Activated T-helper 1 cell treated with anti-CD3 and anti-CD28 coated beads, Interleukin-12 subunit alpha, Interleukin-12 subunit beta, Interleukin-2, Interleukin-4 antibody, amounts not matched to agents 30 ng/mL and 10 ng/mL and 1 ng/mL, durations not matched to agents 14 hours and 24 hours and 36 hours (primary cell): ENCODE measurements around the gene ATOX1. TPM values are rescaled to one million over a fixed set of nuclear protein-coding genes. Genes with fewer than 3 reads are reported as not detected.

Source experiments
- DNase-seq: peaks from one replicate; pipeline ENCODE4 v3.0.0; 2021; ENCODE audit warnings: low spot score
- H3K27ac Mint-ChIP-seq: one replicate; pipeline ENCODE4 v1.8.0; 2021; ENCODE audit warnings: mild to moderate bottlenecking, mixed read lengths
- H3K27me3 Mint-ChIP-seq: one replicate; pipeline ENCODE4 v1.8.0; 2022; ENCODE audit warnings: mild to moderate bottlenecking, moderate library complexity, mixed read lengths; ENCODE audit not compliant: insufficient read depth
- H3K36me3 Mint-ChIP-seq: one replicate; pipeline ENCODE4 v1.8.0; 2021; ENCODE audit warnings: low read depth, mixed read lengths
- H3K4me1 Mint-ChIP-seq: one replicate; pipeline ENCODE4 v1.8.0; 2021; ENCODE audit warnings: low read depth, mixed read lengths
- H3K4me3 Mint-ChIP-seq: one replicate; pipeline ENCODE4 v1.8.0; 2021; ENCODE audit warnings: mild to moderate bottlenecking, moderate library complexity, mixed read lengths
- H3K9me3 Mint-ChIP-seq: one replicate; pipeline ENCODE4 v1.8.0; 2021; ENCODE audit warnings: mixed read lengths
- intact Hi-C: fragments of 100-400 bp; cut with micrococcal nuclease; formaldehyde crosslinking; loops from one replicate; pipeline ENCODE4 v1.15.1; 2024
- total RNA-seq: library from RNA; stranded (reverse); gene quantifications from 2 replicates; pipeline ENCODE4 v1.2.3, GENCODE V29; 2022

ATOX1 gene
- total RNA-seq, 1 donor from 2014 or later, result 83.7 TPM

DNA sequence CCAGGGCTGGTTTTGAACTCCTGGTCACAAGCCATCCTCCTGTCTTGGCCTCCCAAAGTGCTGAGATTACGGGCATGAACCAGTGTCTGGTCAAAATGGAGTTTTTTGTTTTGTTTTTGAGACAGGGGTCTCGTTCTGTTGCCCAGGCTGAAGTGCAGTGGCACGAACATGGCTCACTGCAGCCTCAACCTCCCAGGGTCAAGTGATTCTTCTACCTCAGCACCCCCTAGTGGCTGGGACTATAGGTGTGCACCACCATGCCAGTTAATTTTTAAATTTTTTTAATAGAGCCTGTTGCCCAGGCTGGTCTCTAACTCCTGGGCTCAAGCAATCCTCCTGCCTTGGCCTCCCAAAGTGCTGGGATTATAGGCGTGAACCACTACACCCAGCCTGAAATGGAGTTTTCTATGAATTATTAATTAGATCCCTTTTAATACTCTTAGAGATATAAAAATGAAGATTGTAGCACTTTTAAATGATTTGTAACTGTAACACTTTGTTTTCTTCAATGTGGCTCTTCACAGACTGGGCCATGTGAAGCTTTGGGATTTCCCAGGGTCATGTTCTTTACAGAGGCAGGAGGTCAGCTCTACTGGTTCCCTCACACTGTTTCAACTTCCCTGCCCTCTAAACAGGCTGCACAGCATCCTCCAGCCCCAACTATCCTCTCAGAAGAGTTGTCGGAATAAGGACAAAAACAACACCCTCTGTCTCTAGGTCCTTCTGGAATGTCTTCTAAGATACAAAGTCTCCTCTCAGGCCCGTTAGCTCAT lies 39.0 kb downstream of the ATOX1 start:
- no peaks in the 10 kb centered on the region for H3K36me3 Mint-ChIP-seq
- H3K27me3 Mint-ChIP-seq, result no peaks in the 10 kb centered on the region
- no peaks in the 10 kb centered on the region for H3K9me3 Mint-ChIP-seq
- H3K27ac Mint-ChIP-seq, result no peak overlapping the region
- peaks cover 15% of the 10 kb centered on the region for H3K4me1 Mint-ChIP-seq
- intact Hi-C loops, result no loop called here
- no peak for DNase-seq
- H3K4me3 Mint-ChIP-seq, result no peak overlapping the region

DNA sequence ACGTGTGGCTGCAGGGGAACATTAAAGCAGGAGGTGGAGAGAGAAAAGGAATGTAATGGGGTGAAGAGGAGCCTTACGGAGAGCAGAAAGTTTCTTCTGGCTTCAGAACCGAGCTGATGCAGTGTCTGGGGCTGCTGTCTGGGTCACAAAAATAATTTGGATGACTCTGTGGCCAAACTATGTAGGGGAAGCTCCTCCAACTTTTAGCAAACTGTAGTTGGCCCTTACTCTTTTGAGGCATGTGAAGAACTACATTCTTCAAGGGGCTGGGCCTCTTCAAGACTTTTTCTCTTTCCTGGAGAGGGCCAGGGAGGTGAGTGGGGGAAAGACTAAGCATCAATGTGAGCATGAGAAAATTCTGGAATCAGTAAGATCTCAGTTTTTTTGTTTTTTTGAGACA lies 39.8 kb downstream of the ATOX1 start:
- intact Hi-C loops, result loop anchor here (1.0 kb wide), 1 partner anchor 59 kb away; no protein-coding TSS in a partner anchor
- Mint-ChIP-seq H3K4me1 (peaks cover 15% of the 10 kb centered on the region), H3K27ac (no peak overlapping the region), H3K27me3 (no peaks in the 10 kb centered on the region), H3K36me3 (no peaks in the 10 kb centered on the region), H3K4me3 (no peak overlapping the region), H3K9me3 (no peaks in the 10 kb centered on the region)
- DNase-seq, result no peak

DNA sequence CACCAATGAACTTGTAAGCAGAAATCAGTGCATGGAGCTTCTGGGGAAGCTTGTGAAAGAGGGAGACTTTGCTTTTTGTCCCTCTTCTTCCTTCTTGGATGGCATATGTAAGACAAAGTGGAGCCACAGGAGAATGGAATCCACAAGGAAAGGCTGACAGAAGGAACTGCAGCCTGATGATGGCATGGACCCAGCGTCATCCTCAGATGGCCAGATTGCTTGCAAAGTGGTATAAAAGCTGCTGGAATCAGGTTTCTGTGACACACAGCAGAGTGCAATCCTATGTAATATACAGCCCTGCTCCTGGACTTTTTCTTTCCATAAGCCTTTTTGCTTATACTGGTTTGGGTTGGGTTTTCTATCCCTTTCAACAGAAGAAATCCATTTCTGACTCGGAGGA lies 40.3 kb downstream of the ATOX1 start:
- no peak for DNase-seq
- Mint-ChIP-seq H3K27me3 (no peaks in the 10 kb centered on the region), H3K4me1 (peaks cover 15% of the 10 kb centered on the region), H3K36me3 (no peaks in the 10 kb centered on the region), H3K4me3 (no peak overlapping the region), H3K27ac (no peak overlapping the region), H3K9me3 (no peaks in the 10 kb centered on the region)
- intact Hi-C loops, result loop anchor here (1.0 kb wide), 1 partner anchor 59 kb away; no protein-coding TSS in a partner anchor

DNA sequence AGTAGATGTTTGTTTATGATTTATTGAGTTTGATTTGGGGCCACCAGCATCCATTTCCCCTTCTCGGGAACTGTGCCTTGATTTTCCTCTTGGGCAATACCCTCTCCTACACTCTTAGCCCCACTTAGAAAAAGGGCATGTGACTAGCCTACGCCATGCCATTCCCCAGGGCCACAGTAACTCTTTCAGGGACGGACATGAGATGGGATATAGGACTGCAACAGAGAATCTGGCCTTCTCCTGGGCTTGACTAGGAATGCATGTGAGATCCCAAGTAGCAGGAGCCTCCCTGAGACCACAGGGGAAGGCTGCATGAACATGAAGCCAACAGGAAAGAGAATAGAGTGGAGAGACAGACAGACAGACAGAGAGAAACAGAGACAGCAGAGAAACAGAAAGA lies 41.0 kb downstream of the ATOX1 start:
- Mint-ChIP-seq H3K4me3 (no peak overlapping the region), H3K36me3 (no peaks in the 10 kb centered on the region), H3K27me3 (peaks cover 2% of the 10 kb centered on the region), H3K4me1 (peaks cover 15% of the 10 kb centered on the region), H3K9me3 (no peaks in the 10 kb centered on the region), H3K27ac (no peak overlapping the region)
- DNase-seq, result no peak
- intact Hi-C loops, result no loop called here

DNA sequence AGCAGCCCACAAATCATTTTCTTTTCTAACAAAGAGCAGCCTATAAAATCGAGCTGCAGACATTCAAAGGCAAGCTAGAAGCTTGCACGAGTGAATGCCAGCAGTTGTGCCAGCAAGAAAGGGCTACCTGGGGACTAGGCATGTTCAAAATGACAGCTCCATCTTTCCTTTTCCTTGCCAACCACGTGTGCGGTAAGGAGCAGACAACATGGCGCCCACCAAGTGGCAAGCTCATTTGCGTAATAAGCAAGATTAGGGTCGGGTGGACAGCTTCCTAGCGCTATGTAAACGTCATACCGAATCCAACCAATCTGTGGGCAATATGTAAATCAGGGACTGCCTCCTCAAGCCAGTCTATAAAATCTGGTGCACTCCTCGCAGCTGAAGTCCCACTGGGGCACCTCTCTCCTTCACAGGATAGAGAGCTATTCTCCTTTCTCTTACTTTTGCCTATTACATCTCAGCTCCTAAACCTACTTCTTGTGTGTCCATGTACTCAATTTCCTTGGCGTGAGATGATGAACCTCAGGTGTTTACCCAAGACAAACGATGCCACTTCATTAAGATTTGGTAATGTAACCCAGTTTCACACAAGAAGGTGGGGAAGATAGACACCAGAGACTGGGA lies 49.2 kb downstream of the ATOX1 start:
- no peaks in the 10 kb centered on the region for H3K9me3 Mint-ChIP-seq
- no peaks in the 10 kb centered on the region for H3K4me1 Mint-ChIP-seq
- intact Hi-C loops, result no loop called here
- no peak overlapping the region for H3K4me3 Mint-ChIP-seq
- H3K27ac Mint-ChIP-seq, result no peak overlapping the region
- no peak for DNase-seq
- peaks cover 21% of the 10 kb centered on the region for H3K27me3 Mint-ChIP-seq
- H3K36me3 Mint-ChIP-seq, result no peaks in the 10 kb centered on the region

DNA sequence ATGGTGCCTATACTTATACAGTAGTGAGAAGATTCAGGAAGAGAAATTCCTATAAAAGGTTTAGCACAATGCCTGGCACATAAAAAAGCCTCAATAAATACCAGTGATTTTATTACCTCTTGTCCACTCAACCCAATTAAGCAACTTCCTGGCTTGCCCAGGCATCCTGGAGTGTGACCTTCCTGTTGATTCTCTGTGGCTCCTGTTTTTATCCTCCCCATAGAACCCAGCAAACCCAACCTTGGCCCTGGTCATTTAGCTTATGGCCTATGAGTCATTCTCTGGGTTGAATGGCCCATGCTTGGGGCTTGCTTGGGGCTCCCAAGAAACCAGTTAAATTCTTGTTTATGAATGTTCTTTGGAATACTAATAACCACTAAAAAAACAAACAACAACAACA lies 50.3 kb downstream of the ATOX1 start:
- Mint-ChIP-seq H3K27ac (no peak overlapping the region), H3K9me3 (no peaks in the 10 kb centered on the region), H3K27me3 (peaks cover 21% of the 10 kb centered on the region), H3K36me3 (no peaks in the 10 kb centered on the region), H3K4me3 (no peak overlapping the region), H3K4me1 (no peaks in the 10 kb centered on the region)
- DNase-seq, result no peak
- intact Hi-C loops, result no loop called here

DNA sequence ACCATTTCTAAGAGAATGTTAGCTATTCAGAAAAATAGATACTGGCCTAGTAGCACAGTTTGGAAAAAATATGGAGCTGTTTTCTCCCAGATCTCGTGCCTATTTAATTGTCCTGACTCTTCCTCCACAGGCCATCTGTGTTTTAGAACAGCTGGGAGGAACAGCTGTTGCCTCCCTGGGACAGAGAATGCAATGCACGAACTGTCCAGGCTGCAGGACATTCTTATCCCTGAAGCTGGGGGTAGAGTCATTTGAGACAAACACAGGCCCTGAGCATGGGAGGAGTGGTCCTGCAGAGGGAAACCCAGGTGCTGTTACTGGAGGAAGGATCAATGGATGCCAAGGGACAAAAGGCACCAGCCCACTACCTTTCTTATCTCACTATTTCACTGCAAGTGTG lies 50.9 kb downstream of the ATOX1 start:
- Mint-ChIP-seq H3K4me3 (no peak overlapping the region), H3K9me3 (no peaks in the 10 kb centered on the region), H3K27ac (no peak overlapping the region), H3K36me3 (no peaks in the 10 kb centered on the region), H3K4me1 (no peaks in the 10 kb centered on the region), H3K27me3 (peaks cover 20% of the 10 kb centered on the region)
- no peak for DNase-seq
- intact Hi-C loops, result no loop called here

DNA sequence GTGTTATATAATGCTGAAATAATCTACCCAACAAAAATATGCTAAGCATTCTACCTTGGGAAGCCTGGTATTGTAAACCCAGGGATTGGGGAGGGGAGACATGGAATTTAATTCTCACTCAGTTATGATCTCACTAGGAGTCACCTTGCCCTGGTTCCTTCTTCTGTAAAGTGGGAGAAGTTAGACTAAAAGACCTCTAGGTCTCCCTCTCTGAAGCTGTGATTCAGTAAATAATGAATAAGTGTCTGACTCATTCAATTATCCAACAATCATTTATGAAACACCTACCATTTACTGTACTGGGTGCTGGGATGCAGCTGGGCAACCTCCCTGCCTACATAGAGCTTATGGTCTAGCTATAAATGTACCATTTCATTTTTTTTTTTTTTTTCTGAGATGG lies 51.5 kb downstream of the ATOX1 start:
- H3K27me3 Mint-ChIP-seq, result peaks cover 16% of the 10 kb centered on the region
- no peaks in the 10 kb centered on the region for H3K9me3 Mint-ChIP-seq
- H3K27ac Mint-ChIP-seq, result no peak overlapping the region
- H3K4me3 Mint-ChIP-seq, result no peak overlapping the region
- DNase-seq, result no peak
- H3K36me3 Mint-ChIP-seq, result no peaks in the 10 kb centered on the region
- intact Hi-C loops, result no loop called here
- no peaks in the 10 kb centered on the region for H3K4me1 Mint-ChIP-seq

DNA sequence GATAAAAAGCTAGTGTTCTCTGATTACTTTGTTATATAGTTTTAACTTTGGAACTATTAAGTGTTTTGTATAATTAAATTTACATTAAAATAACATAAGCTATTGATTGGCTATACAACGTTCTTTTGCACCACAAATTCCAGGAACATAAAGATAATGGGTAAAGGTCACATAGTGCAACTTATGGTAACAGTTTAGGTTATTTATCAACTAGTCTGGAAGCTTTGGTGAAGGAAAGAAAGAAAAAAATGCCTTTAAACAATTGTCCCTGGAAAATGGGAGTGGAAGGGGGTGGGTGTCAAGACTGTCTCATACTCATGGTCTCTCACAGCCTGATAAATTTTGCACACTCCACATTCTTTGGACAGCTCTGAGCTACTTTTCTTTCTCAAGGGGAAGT lies 54.7 kb downstream of the ATOX1 start:
- intact Hi-C loops, result no loop called here
- no peaks in the 10 kb centered on the region for H3K9me3 Mint-ChIP-seq
- H3K36me3 Mint-ChIP-seq, result no peaks in the 10 kb centered on the region
- H3K27me3 Mint-ChIP-seq, result peaks cover 11% of the 10 kb centered on the region
- H3K4me1 Mint-ChIP-seq, result no peaks in the 10 kb centered on the region
- no peak overlapping the region for H3K27ac Mint-ChIP-seq
- no peak for DNase-seq
- no peak overlapping the region for H3K4me3 Mint-ChIP-seq

DNA sequence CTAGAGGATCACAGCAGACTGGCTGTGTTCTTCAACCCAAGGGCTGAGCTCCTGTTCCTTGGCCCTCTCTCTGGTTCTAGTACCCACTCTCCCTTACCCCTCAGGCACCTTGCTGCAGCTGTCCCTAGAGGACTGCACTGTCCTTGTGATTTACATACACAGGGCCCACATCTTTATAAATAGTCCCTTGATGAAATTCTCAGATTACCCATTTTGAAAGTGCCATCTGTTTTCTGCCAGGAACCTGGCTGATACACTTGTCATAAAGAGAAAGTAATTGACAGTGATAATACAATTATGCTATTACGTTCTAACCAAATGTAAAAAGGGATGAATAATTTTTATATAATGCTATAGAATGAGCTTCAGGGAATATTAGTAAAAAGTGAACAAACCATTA lies 55.2 kb downstream of the ATOX1 start:
- Mint-ChIP-seq H3K36me3 (no peaks in the 10 kb centered on the region), H3K27me3 (peaks cover 6% of the 10 kb centered on the region), H3K27ac (no peak overlapping the region)

DNA sequence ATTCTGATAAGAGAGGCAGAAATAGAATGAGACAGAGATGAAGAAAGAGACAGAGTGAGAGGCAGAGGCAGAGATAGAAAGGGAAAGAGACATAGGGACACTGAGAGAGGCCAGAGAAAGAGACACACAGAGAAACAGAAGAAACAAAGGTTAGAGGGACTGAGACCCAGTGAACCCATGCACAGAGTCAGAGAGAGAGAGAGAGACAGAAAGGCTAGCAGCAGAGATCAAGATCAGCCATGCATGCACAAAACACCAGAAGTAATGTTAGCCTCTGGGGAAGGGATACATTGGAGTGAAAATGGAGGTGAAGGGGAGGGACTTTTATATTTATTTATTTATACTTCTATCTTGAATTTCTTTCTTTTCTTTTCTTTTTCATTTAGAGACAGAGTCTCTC lies 57.6 kb downstream of the ATOX1 start:
- Mint-ChIP-seq H3K36me3 (no peaks in the 10 kb centered on the region), H3K27ac (no peak overlapping the region), H3K4me1 (no peaks in the 10 kb centered on the region), H3K27me3 (peaks cover 6% of the 10 kb centered on the region), H3K4me3 (no peak overlapping the region), H3K9me3 (no peaks in the 10 kb centered on the region)
- no peak for DNase-seq
- intact Hi-C loops, result no loop called here

More for the DNA sequence above, 55.2 kb downstream of the ATOX1 start:
- no peaks in the 10 kb centered on the region for H3K4me1 Mint-ChIP-seq
- DNase-seq, result no peak
- no peaks in the 10 kb centered on the region for H3K9me3 Mint-ChIP-seq
- intact Hi-C loops, result no loop called here
- no peak overlapping the region for H3K4me3 Mint-ChIP-seq

DNA sequence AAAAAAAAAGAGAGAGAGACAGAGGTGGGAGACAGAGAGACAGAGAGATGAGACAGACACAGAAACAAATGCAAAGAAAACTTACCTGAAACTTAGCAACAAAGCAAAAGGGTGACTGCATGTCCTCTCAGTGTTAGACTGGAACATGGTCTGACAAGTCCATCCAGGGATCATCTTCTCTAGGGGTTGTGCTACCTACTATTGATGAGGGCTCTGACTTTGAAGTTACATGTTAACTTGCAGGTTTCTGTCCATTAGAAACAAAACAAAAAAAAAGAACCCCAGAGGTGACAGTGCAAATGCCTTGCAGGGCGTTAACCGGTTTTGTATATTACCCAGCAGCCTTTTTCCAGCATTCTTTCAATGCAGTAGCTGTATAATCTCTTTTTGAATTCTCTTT lies 58.1 kb downstream of the ATOX1 start:
- H3K27ac Mint-ChIP-seq, result no peak overlapping the region
- H3K36me3 Mint-ChIP-seq, result no peaks in the 10 kb centered on the region
- no peaks in the 10 kb centered on the region for H3K4me1 Mint-ChIP-seq
- H3K4me3 Mint-ChIP-seq, result no peak overlapping the region
- DNase-seq, result no peak
- H3K9me3 Mint-ChIP-seq, result no peaks in the 10 kb centered on the region
- H3K27me3 Mint-ChIP-seq, result peaks cover 6% of the 10 kb centered on the region
- intact Hi-C loops, result no loop called here

DNA sequence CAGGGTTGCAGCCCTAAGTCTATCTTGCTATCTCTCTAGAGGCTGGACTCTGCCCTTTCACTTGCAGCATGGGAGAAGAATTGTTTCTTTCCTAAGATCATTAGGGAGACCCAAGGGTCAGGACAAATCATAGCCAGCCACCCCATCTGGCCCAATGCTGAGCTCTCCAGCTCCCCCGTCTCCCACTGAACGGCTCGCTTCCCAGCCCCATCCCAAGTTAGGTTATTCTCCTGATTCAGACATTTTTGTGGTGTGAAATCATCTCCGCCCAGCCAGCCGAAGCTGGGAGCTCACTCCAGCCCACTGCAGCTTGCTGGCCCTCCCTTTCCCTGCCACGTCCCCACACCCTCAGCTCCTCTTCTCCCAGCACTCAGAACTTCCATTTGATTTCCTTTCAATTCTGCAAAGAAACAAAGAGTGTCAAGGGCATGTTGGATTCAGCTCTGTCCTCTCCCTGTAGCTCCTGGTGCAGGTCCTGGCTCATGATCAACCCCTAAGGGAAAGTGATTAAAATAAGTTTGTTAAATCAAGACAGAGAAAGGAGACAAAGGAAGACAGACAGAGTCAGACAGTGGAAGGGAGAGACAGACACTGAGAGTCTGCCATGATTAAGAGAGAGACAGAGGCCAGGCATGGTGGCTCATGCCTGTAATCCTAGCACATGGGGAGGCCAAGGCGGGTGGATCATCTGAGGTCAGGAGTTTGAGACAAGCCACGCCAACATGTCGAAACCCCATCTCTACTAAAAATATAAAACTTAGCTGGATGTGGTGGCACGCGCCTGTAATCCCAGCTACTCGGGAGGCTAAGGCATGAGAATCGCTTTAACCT lies 59.1 kb downstream of the ATOX1 start:
- no peak for DNase-seq
- H3K27ac Mint-ChIP-seq, result no peak overlapping the region
- H3K27me3 Mint-ChIP-seq, result peaks cover 6% of the 10 kb centered on the region
- no peaks in the 10 kb centered on the region for H3K36me3 Mint-ChIP-seq
- H3K4me3 Mint-ChIP-seq, result no peak overlapping the region
- no peaks in the 10 kb centered on the region for H3K9me3 Mint-ChIP-seq
- intact Hi-C loops, result no loop called here
- H3K4me1 Mint-ChIP-seq, result no peaks in the 10 kb centered on the region
